ENCODE results near the gene TADA2B. TPM values are rescaled to one million over a fixed set of nuclear protein-coding genes. Genes with fewer than 3 reads are reported as not detected.
A peak's percentile ranks its signal among the peaks of the same experiment; 100 is the strongest.

Gene TADA2B
- total and polyA plus RNA-seq, 9 of the 15 experiments (the other 6 are each of a cell fraction or from before 2014, with no cell fraction given) = 0.55 to 12.2 (median 7.5) TPM

GRCh38 chr4:7016512-7016911, 26.7 kb upstream of the TADA2B start:
- POLR2A ChIA-PET = interaction anchor here (1.2 kb wide), 1 partner anchor 15 kb away, joined by 4 read pairs; no protein-coding TSS in a partner anchor
- TF ChIP-seq LCOR (CRISPR knock-in tag; IDR thresholded peaks at IDR 0.05) (no peak), MTA2 (IDR thresholded peaks at IDR 0.05; ENCODE audit: low read depth) (no peak), BCOR (IDR thresholded peaks at IDR 0.05) (no peak), ZKSCAN3 (CRISPR knock-in tag; IDR thresholded peaks at IDR 0.05) (no peak), HMG20A (CRISPR knock-in tag; conservative IDR thresholded peaks at IDR 0.05) (no peak), FIP1L1 (IDR thresholded peaks at IDR 0.05; ENCODE audit: low read depth, low read length, poor library complexity, severe bottlenecking) (no peak), ZNF57 (CRISPR knock-in tag; IDR thresholded peaks at IDR 0.05) (no peak), KLF6 (CRISPR knock-in tag; IDR thresholded peaks at IDR 0.05; ENCODE audit: borderline replicate concordance) (no peak), HDAC8 (tag; IDR thresholded peaks at IDR 0.05) (no peak), TEAD2 (tag; IDR thresholded peaks at IDR 0.05) (no peak)
- TF ChIP-seq, protein P1, sequence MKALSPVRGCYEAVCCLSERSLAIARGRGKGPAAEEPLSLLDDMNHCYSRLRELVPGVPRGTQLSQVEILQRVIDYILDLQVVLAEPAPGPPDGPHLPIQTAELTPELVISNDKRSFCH (CRISPR knock-in tag; IDR thresholded peaks at IDR 0.05) = no peak
- TF ChIP-seq, protein P1 (tag; IDR thresholded peaks at IDR 0.05) = no peak
- TF ChIP-seq, protein P2, sequence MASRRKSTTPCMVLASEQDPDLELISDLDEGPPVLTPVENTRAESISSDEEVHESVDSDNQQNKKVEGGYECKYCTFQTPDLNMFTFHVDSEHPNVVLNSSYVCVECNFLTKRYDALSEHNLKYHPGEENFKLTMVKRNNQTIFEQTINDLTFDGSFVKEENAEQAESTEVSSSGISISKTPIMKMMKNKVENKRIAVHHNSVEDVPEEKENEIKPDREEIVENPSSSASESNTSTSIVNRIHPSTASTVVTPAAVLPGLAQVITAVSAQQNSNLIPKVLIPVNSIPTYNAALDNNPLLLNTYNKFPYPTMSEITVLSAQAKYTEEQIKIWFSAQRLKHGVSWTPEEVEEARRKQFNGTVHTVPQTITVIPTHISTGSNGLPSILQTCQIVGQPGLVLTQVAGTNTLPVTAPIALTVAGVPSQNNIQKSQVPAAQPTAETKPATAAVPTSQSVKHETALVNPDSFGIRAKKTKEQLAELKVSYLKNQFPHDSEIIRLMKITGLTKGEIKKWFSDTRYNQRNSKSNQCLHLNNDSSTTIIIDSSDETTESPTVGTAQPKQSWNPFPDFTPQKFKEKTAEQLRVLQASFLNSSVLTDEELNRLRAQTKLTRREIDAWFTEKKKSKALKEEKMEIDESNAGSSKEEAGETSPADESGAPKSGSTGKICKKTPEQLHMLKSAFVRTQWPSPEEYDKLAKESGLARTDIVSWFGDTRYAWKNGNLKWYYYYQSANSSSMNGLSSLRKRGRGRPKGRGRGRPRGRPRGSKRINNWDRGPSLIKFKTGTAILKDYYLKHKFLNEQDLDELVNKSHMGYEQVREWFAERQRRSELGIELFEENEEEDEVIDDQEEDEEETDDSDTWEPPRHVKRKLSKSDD (conservative IDR thresholded peaks at IDR 0.05; ENCODE audit: low read length) = no peak
- TF ChIP-seq, protein P3, sequence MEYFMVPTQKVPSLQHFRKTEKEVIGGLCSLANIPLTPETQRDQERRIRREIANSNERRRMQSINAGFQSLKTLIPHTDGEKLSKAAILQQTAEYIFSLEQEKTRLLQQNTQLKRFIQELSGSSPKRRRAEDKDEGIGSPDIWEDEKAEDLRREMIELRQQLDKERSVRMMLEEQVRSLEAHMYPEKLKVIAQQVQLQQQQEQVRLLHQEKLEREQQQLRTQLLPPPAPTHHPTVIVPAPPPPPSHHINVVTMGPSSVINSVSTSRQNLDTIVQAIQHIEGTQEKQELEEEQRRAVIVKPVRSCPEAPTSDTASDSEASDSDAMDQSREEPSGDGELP (CRISPR knock-in tag; IDR thresholded peaks at IDR 0.05; ENCODE audit: borderline replicate concordance) = no peak
- TF ChIP-seq, protein P4, sequence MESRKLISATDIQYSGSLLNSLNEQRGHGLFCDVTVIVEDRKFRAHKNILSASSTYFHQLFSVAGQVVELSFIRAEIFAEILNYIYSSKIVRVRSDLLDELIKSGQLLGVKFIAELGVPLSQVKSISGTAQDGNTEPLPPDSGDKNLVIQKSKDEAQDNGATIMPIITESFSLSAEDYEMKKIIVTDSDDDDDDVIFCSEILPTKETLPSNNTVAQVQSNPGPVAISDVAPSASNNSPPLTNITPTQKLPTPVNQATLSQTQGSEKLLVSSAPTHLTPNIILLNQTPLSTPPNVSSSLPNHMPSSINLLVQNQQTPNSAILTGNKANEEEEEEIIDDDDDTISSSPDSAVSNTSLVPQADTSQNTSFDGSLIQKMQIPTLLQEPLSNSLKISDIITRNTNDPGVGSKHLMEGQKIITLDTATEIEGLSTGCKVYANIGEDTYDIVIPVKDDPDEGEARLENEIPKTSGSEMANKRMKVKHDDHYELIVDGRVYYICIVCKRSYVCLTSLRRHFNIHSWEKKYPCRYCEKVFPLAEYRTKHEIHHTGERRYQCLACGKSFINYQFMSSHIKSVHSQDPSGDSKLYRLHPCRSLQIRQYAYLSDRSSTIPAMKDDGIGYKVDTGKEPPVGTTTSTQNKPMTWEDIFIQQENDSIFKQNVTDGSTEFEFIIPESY (CRISPR knock-in tag; IDR thresholded peaks at IDR 0.05) = no peak
- TF ChIP-seq, protein P5, sequence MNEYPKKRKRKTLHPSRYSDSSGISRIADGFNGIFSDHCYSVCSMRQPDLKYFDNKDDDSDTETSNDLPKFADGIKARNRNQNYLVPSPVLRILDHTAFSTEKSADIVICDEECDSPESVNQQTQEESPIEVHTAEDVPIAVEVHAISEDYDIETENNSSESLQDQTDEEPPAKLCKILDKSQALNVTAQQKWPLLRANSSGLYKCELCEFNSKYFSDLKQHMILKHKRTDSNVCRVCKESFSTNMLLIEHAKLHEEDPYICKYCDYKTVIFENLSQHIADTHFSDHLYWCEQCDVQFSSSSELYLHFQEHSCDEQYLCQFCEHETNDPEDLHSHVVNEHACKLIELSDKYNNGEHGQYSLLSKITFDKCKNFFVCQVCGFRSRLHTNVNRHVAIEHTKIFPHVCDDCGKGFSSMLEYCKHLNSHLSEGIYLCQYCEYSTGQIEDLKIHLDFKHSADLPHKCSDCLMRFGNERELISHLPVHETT (CRISPR knock-in tag; conservative IDR thresholded peaks at IDR 0.05 in 1 of 2, IDR thresholded peaks at IDR 0.05 in 1 of 2) = no peak

More at GRCh38 chr4:7016512-7016911, 26.7 kb upstream of the TADA2B start:
- peaks cover 13 to 25% of the 10 kb centered on the region in 2 experiments; a peak in 4 of 5 replicates for H3K4me1 ChIP-seq (replicated peaks in 1 of 2; ENCODE audit: control insufficient read depth in 2 of 2, insufficient read depth in 2 of 2, low read length in 2 of 2)
- H3K27me3 ChIP-seq (ENCODE audit: control insufficient read depth in 2 of 2, insufficient read depth in 2 of 2, low read length in 2 of 2) = no peaks in the 10 kb centered on the region
- 0 out of 2 replicates have a peak, but pooled peaks cover 3% of the 10 kb centered on the region for H4K20me1 ChIP-seq (replicated peaks; ENCODE audit: control insufficient read depth, insufficient read depth, low read length)
- peaks cover 92% of the 10 kb centered on the region for H3K36me3 ChIP-seq (ENCODE audit: control insufficient read depth, insufficient read depth, low read length)
- no peak overlapping the region for H3K27ac ChIP-seq (ENCODE audit: extremely low read depth, low read depth, low read length)
- H3K4me3 ChIP-seq = no peak overlapping the region
- 78% methylated on average over 6 of the region's 6 CpGs for WGBS (ENCODE audit: insufficient coverage, low coverage, missing lambda C conversion rate)
- BruUV-seq (replicated peaks) = no TSS peak
- H3K9ac ChIP-seq (ENCODE audit: insufficient read depth in 1 of 2, low read depth in 2 of 2, low read length in 2 of 2) = peak overlapping the region in 1 of 2 experiments; percentile 68; a peak in 2 of 4 replicates
- intact Hi-C loops (cut with micrococcal nuclease) (no loop called here), in situ Hi-C loops (cut with MboI) (no loop called here)
- DNase-seq (ENCODE audit: extremely low read depth in 1 of 4, low spot score in 3 of 4) (no peak), ATAC-seq (no peak), FAIRE-seq (no peak)
- CTCF ChIA-PET (ENCODE audit: low intra/inter-chr PET ratio) = no interaction called here
- no peaks in the 10 kb centered on the region for H3K9me3 ChIP-seq (replicated peaks; ENCODE audit: control insufficient read depth, insufficient read depth, low read depth, low read length)
- peaks cover 11% of the 10 kb centered on the region for H3K9me1 ChIP-seq (ENCODE audit: control insufficient read depth, insufficient read depth, low read length)
- no peak overlapping the region for H2AFZ ChIP-seq (ENCODE audit: low read depth, low read length)
- no peak overlapping the region for H3K4me2 ChIP-seq (ENCODE audit: insufficient read depth, low read length)
- H3K79me2 ChIP-seq (ENCODE audit: control insufficient read depth, insufficient read depth, low read length) = 0 out of 3 replicates have a peak, but pooled peaks cover 3% of the 10 kb centered on the region

Data from K562 (cell line).